GM10266 (cell line): Measurements from ENCODE around the gene INO80E.
A peak's percentile ranks its signal among the peaks of the same experiment; 100 is the strongest.
"Not testable (repeated sequence)": the region's sequence is repeated elsewhere in the genome, so short reads cannot be mapped to it uniquely, and the experiment has no call there.

Experiments
- DNase-seq: peaks from one replicate; pipeline ENCODE4 v3.0.0; 2012; ENCODE audit errors: extremely low spot score
- CTCF ChIP-seq: IDR thresholded peaks from 2 replicates; pipeline ENCODE4 v1.5.1; 2012; ENCODE audit warnings: mild to moderate bottlenecking, low read depth; ENCODE audit not compliant: control insufficient read depth, insufficient read depth; ENCODE audit errors: missing control alignments

Gene INO80E, protein sequence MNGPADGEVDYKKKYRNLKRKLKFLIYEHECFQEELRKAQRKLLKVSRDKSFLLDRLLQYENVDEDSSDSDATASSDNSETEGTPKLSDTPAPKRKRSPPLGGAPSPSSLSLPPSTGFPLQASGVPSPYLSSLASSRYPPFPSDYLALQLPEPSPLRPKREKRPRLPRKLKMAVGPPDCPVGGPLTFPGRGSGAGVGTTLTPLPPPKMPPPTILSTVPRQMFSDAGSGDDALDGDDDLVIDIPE

DNA sequence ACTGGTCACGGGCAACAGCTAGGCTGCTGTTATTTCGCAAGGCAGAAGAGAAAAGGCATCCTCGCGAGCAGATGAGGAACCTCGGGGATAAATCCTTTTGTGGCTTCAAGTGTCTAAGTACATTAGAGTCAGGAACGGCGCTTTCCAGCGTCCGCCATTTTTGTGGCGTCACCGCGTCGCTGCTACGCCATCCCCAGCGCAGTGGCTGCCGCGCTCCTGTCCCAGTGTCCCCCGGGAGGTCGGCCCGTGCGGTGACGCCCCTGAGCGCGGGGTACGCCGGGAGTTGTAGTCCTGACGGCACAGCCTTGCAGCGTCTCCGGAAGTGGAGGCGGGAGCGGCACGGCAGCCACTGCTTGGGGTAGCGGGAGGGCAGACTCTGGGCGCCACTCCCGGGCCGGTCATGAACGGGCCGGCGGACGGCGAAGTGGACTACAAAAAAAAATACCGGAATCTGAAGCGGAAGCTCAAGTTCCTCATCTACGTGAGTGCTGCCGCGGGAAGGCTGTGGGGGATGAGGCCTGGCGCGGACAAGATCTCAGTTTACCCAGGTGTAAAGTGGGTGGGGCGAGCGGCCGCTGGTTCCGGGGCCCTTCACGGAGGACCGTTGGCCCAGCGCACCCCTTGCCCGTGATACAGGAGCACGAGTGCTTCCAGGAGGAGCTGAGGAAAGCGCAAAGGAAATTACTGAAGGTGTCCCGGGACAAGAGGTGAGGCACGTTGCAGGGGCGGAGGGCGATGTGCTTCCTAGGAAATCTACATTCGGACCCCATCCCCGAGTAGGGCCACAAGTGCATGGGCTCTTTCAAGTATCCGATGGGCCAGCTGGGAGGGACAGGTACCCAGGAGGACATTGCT is at the start of gene INO80E:
INO80E (plus strand) TSS at position 331 of the 855 bp plus-strand sequence; CDS start at position 401, 70 bp downstream.
- peak; percentile 99 for DNase-seq
- no peak for TF ChIP-seq CTCF

- DNase-seq: no peak
- no peak for TF ChIP-seq CTCF
These were observed 48.1 kb upstream of the INO80E start for GRCh38 chr16:29947897-29948296.

DNA sequence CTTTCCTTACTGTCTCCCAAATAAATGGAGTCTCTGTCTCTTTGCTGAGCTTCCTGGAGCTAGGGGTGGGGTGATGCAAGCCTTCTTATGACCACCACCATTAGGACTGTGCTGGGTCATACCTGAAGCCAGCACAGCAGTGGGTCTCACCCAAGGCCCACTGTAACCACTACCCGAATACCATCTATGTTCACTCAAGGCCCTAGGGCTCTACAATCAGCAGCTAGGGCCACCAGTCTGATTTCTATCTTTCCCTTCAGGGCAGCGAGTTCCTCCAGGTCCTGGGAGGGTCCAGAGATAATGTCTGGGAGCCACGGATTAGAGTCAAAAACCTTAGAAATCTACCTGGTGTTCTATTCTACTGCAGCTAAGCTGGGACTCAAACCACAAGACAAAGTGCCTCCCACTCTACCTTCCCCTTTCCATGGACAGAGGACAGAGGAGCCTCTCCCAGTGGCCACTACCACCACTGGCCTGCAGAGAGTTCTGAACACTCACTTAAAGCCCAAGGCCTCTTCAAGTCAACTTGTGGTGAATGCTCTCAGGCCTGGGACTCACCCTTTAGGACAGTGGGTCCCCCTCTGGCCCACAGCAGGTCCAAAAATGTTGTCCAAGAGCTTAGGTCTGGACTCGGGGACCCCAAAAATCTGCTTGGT is 45.1 kb upstream of the INO80E start:
- DNase-seq: no peak
- TF ChIP-seq CTCF: no peak

GRCh38 chr16:29951625-29952365 is 44.2 kb upstream of the INO80E start:
- no peak for DNase-seq
- TF ChIP-seq CTCF: no peak

GRCh38 chr16:29958756-29959155 is 37.3 kb upstream of the INO80E start:
- TF ChIP-seq CTCF: no peak
- no peak for DNase-seq

- no peak for DNase-seq
- TF ChIP-seq CTCF: no peak
These were observed 36.7 kb upstream of the INO80E start for GRCh38 chr16:29959293-29959692.

DNA sequence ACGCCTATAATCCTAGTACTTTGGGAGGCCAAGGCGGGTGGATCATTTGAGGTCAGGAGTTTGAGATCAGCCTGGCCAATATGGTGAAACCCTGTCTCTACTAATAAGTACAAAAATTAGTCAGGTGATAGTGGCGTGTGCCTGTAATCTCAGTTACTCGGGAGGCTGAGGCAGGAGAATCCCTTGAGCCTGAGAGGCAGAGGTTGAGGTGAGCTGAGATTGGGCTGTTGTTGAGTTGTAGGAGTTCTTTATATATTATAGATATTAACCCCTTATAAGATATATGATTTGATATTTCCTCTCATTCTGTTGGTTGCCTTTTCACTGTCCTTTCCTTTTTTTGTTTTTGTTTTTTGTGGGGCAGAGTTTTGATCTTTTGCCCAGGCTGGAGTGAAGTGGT is 36.2 kb upstream of the INO80E start:
- not testable (repeated sequence) for DNase-seq
